HCT116 (cell line): ENCODE data around the gene CALML3. TPM values are rescaled to one million over a fixed set of nuclear protein-coding genes. Genes with fewer than 3 reads are reported as not detected.

Experiments used
- ATAC-seq: fragments of 200-7000 bp; cut with Tn5 transposase; 2 replicates; pipeline ENCODE4 v1.9.1; 2020; ENCODE audit warnings: mild to moderate bottlenecking, moderate library complexity
- BruUV-seq: library from RNA; stranded (reverse); fragments of 400-500 nt; replicated peaks from 2 replicates; lab custom pipeline; 2021; lab: Mats Ljungman, UMichigan
- CTCF ChIA-PET: fragments of 300-600 bp; sonication (Branson Sonifier 250); formaldehyde crosslinking; loops from one replicate; lab custom pipeline; 2021; ENCODE audit warnings: antibody characterized with exemption; lab: Charles Lee
- POLR2A ChIA-PET: fragments of 300-600, 350-600 bp; sonication (Branson Sonifier 250); formaldehyde crosslinking; loops from one replicate; lab custom pipeline; 2021; ENCODE audit warnings: antibody characterized with exemption; lab: Charles Lee
- RAD21 ChIA-PET, 2 experiments: fragments of 300-600 bp; sonication (Branson Sonifier 250); formaldehyde crosslinking; loops; one replicate each; lab custom pipeline; 2023; ENCODE audit warnings: low total read pairs in 2 of 2; ENCODE audit not compliant: uncharacterized antibody in 2 of 2, unreplicated experiment in 2 of 2, low non-redundant PET in 1 of 2; lab: Charles Lee
- DNase-seq: peaks from one replicate; pipeline ENCODE4 v3.0.0-alpha.2; 2010; ENCODE audit warnings: low read depth, low spot score
- H2AFZ ChIP-seq: fragments of 200-600 bp; shearing (Covaris generic), sonication (generic); 2 replicates; pipeline ENCODE4 v1.6.1; 2017; ENCODE audit warnings: low read depth, mixed run types, mixed read lengths, antibody characterized with exemption, low read length; ENCODE audit not compliant: poor library complexity, severe bottlenecking
- H3K27ac ChIP-seq: 2 replicates; pipeline ENCODE4 v1.5.1; 2012; ENCODE audit warnings: low read depth, low read length
- H3K27me3 ChIP-seq: fragments of 200-600 bp; sonication (generic); 2 replicates; pipeline ENCODE4 v1.6.1; 2016; ENCODE audit warnings: mixed run types, low read length, mixed read lengths; ENCODE audit not compliant: insufficient read depth
- H3K36me3 ChIP-seq, 2 experiments: fragments of 200-500 bp in 1 of 2; fragments of 200-600 bp in 1 of 2; sonication (Bioruptor generic) in 1 of 2; sonication (generic) in 1 of 2; 2 replicates each; pipeline versions ENCODE4 v1.5.1 to v1.6.1; 2014 to 2016; ENCODE audit warnings: low read length in 2 of 2, inconsistent platforms in 1 of 2, mixed read lengths in 1 of 2, mixed run types in 1 of 2; ENCODE audit not compliant: insufficient read depth in 2 of 2, control insufficient read depth in 1 of 2
- H3K4me1 ChIP-seq, 2 experiments: fragments of 200-600 bp in 1 of 2; sonication (generic) in 1 of 2; 2 replicates each; pipeline versions ENCODE4 v1.5.1 to v1.6.1; 2012 to 2017; ENCODE audit warnings: low read length in 2 of 2, inconsistent platforms in 1 of 2, mild to moderate bottlenecking in 1 of 2, mixed read lengths in 1 of 2, mixed run types in 1 of 2, moderate library complexity in 1 of 2; ENCODE audit not compliant: insufficient read depth in 2 of 2, control insufficient read depth in 1 of 2
- H3K4me2 ChIP-seq: fragments of 200-600 bp; sonication (generic); 2 replicates; pipeline ENCODE4 v1.6.1; 2017; ENCODE audit warnings: mixed run types, low read length, mixed read lengths
- H3K4me3 ChIP-seq, 2 experiments: fragments of 200-600 bp in 1 of 2; sonication (generic) in 1 of 2; replicated peaks in 1 of 2; 2 replicates each; pipeline ENCODE4 v1.5.1; 2011 to 2016; ENCODE audit warnings: low read length in 2 of 2, control low read depth in 1 of 2, low read depth in 1 of 2, mild to moderate bottlenecking in 1 of 2, mixed read lengths in 1 of 2, mixed run types in 1 of 2
- H3K79me2 ChIP-seq: fragments of 200-600 bp; sonication (generic); 2 replicates; pipeline ENCODE4 v1.6.1; 2017; ENCODE audit warnings: mild to moderate bottlenecking, mixed run types, low read length, moderate library complexity, mixed read lengths; ENCODE audit not compliant: insufficient read depth
- H3K9ac ChIP-seq: fragments of 200-600 bp; sonication (generic); 2 replicates; pipeline ENCODE4 v1.6.1; 2016; ENCODE audit warnings: low read length, mixed read lengths
- H3K9me2 ChIP-seq: fragments of 200-600 bp; sonication (generic), shearing (Covaris generic); 2 replicates; pipeline ENCODE4 v1.6.1; 2017; ENCODE audit warnings: mixed run types, mild to moderate bottlenecking, moderate library complexity; ENCODE audit not compliant: insufficient read depth
- H3K9me3 ChIP-seq, 2 experiments: fragments of 200-500 bp in 1 of 2; fragments of 200-600 bp in 1 of 2; sonication (Bioruptor generic) in 1 of 2; sonication (generic) in 1 of 2; 2 replicates each; pipeline ENCODE4 v1.6.1; 2014 to 2017; ENCODE audit warnings: low read length in 2 of 2, mixed read lengths in 2 of 2, inconsistent platforms in 1 of 2, low read depth in 1 of 2, mild to moderate bottlenecking in 1 of 2, mixed run types in 1 of 2, moderate library complexity in 1 of 2; ENCODE audit not compliant: control insufficient read depth in 1 of 2, insufficient read depth in 1 of 2
- H4K20me1 ChIP-seq: fragments of 200-600 bp; sonication (generic), shearing (Covaris generic); 2 replicates; pipeline ENCODE4 v1.6.1; 2017; ENCODE audit warnings: mixed run types, mild to moderate bottlenecking, moderate library complexity; ENCODE audit not compliant: insufficient read depth
- ATF3 ChIP-seq: IDR thresholded peaks from 2 replicates; pipeline ENCODE4 v1.6.1; 2012
- CBX3 ChIP-seq: IDR thresholded peaks from 2 replicates; pipeline ENCODE4 v1.6.1; 2012; ENCODE audit warnings: low read depth
- CTCF ChIP-seq, 3 experiments: fragments of 200-600 bp in 1 of 3; sonication (generic) in 1 of 3; IDR thresholded peaks in 2 of 3; conservative IDR thresholded peaks in 1 of 3; 2 replicates each; pipeline ENCODE4 v1.5.1; 2012 to 2017; ENCODE audit warnings: low read depth in 2 of 3, low read length in 2 of 3, antibody characterized with exemption in 1 of 3, borderline replicate concordance in 1 of 3, control low read depth in 1 of 3, mild to moderate bottlenecking in 1 of 3, mixed read lengths in 1 of 3, mixed run types in 1 of 3, moderate library complexity in 1 of 3; ENCODE audit not compliant: insufficient read depth in 1 of 3
- EGR1 ChIP-seq: IDR thresholded peaks from 2 replicates; pipeline ENCODE4 v1.6.1; 2012; ENCODE audit warnings: low read depth
- ELF1 ChIP-seq: IDR thresholded peaks from 2 replicates; pipeline ENCODE4 v1.6.1; 2012; ENCODE audit warnings: low read depth, borderline replicate concordance
- EZH2phosphoT487 ChIP-seq: fragments of 200-600 bp; IDR thresholded peaks from 2 replicates; pipeline ENCODE4 v1.6.1; 2018; ENCODE audit warnings: antibody characterized with exemption, borderline replicate concordance
- FOSL1 ChIP-seq: IDR thresholded peaks from 2 replicates; pipeline ENCODE4 v1.6.1; 2012; ENCODE audit warnings: low read depth
- JUND ChIP-seq: IDR thresholded peaks from 2 replicates; pipeline ENCODE4 v1.6.1; 2012
- MAX ChIP-seq: IDR thresholded peaks from 2 replicates; pipeline ENCODE4 v1.6.1; 2012
- POLR2A ChIP-seq: IDR thresholded peaks from 2 replicates; pipeline ENCODE4 v1.7.0; 2011; ENCODE audit warnings: borderline replicate concordance; ENCODE audit not compliant: insufficient read depth, insufficient read length; ENCODE audit errors: extremely low read depth
- POLR2AphosphoS5 ChIP-seq: IDR thresholded peaks from 2 replicates; pipeline ENCODE4 v1.6.1; 2011; ENCODE audit warnings: mild to moderate bottlenecking, low read depth, low read length, moderate library complexity
- RAD21 ChIP-seq: IDR thresholded peaks from 2 replicates; pipeline ENCODE4 v1.6.1; 2012; ENCODE audit warnings: low read depth, mild to moderate bottlenecking
- REST ChIP-seq: IDR thresholded peaks from 2 replicates; pipeline ENCODE4 v1.6.1; 2012; ENCODE audit warnings: low read depth
- SIN3A ChIP-seq: IDR thresholded peaks from 2 replicates; pipeline ENCODE4 v1.6.1; 2012; ENCODE audit warnings: low read depth
- SP1 ChIP-seq: IDR thresholded peaks from 2 replicates; pipeline ENCODE4 v1.6.1; 2012; ENCODE audit warnings: low read depth
- SRF ChIP-seq: IDR thresholded peaks from 2 replicates; pipeline ENCODE4 v1.6.1; 2012; ENCODE audit warnings: low read depth
- TCF7L2 ChIP-seq: IDR thresholded peaks from 2 replicates; pipeline ENCODE4 v1.7.0; 2011; ENCODE audit warnings: borderline replicate concordance, inconsistent platforms; ENCODE audit not compliant: insufficient read depth, insufficient read length; ENCODE audit errors: extremely low read depth
- ZBTB33 ChIP-seq: IDR thresholded peaks from 2 replicates; pipeline ENCODE4 v1.6.1; 2011; ENCODE audit warnings: mild to moderate bottlenecking, low read length, moderate library complexity; ENCODE audit not compliant: insufficient replicate concordance; ENCODE audit errors: extremely low read depth
- intact Hi-C: fragments of 100-400 bp; cut with micrococcal nuclease; formaldehyde crosslinking; loops from 2 replicates; pipeline ENCODE4 v1.10.0; 2022
- total RNA-seq: library from RNA; stranded (reverse); gene quantifications from one replicate; pipeline ENCODE4 v1.2.1, GENCODE V29; 2021; ENCODE audit not compliant: unreplicated experiment

CALML3 gene
- total RNA-seq, 1 experiment from 2014 or later, result not detected

GRCh38 chr10:5557040-5557721, 32.4 kb downstream of the CALML3 start:
- no peak overlapping the region for H3K4me2 ChIP-seq
- H3K27ac ChIP-seq, result no peak overlapping the region
- H3K79me2 ChIP-seq, result no peaks in the 10 kb centered on the region
- ATAC-seq (no peak), DNase-seq (no peak)
- intact Hi-C loops, result no loop called here
- ChIA-PET POLR2A (no interaction called here), CTCF (no interaction called here), RAD21 (no interaction called here)
- H4K20me1 ChIP-seq, result no peaks in the 10 kb centered on the region
- H3K36me3 ChIP-seq, result no peaks in the 10 kb centered on the region
- no TSS peak for BruUV-seq
- no peak overlapping the region for H2AFZ ChIP-seq
- no peaks in the 10 kb centered on the region for H3K9me3 ChIP-seq
- H3K4me3 ChIP-seq, result no peak overlapping the region
- H3K9ac ChIP-seq, result no peak overlapping the region
- no peak for TF ChIP-seq FOSL1
- no peak for TF ChIP-seq TCF7L2
- TF ChIP-seq SIN3A, result no peak
- no peak for TF ChIP-seq RAD21
- no peak for TF ChIP-seq ELF1
- no peak for TF ChIP-seq JUND
- TF ChIP-seq SRF, result no peak
- TF ChIP-seq ATF3, result no peak
- no peak for TF ChIP-seq ZBTB33
- TF ChIP-seq POLR2AphosphoS5, result no peak
- no peak for TF ChIP-seq EZH2phosphoT487
- no peak for TF ChIP-seq REST
- TF ChIP-seq SP1, result no peak
- TF ChIP-seq CTCF (IDR thresholded peaks at IDR 0.05 in 2 of 3, conservative IDR thresholded peaks at IDR 0.05 in 1 of 3; ENCODE audit: borderline replicate concordance in 1 of 3, insufficient read depth in 1 of 3, low read depth in 2 of 3, low read length in 2 of 3), result no peak
- TF ChIP-seq POLR2A, result no peak
- no peak for TF ChIP-seq MAX
- no peak for TF ChIP-seq EGR1
- no peak for TF ChIP-seq CBX3
- H3K4me1 ChIP-seq, result no peaks in the 10 kb centered on the region
- H3K9me2 ChIP-seq, result no peaks in the 10 kb centered on the region
- no peaks in the 10 kb centered on the region for H3K27me3 ChIP-seq
